ENCODE results near the gene HMGA1. TPM values are rescaled to one million over a fixed set of nuclear protein-coding genes. Genes with fewer than 3 reads are reported as not detected.

Gene HMGA1
- total RNA-seq, 6 donors from 2014 or later, result 19.9 to 91.5 (median 58.9) TPM

- WGBS, 2 donors, result 42% methylated on average over 7 of the region's 7 CpGs; no CpG with 5 or more reads in 1 of the 2 donors
- peak in 1 of 2 donors; percentile 16 for ATAC-seq (ENCODE audit: low FRiP score in 2 of 2)
These were observed 41.0 kb upstream of the HMGA1 start for GRCh38 chr6:34195726-34196115.

DNA sequence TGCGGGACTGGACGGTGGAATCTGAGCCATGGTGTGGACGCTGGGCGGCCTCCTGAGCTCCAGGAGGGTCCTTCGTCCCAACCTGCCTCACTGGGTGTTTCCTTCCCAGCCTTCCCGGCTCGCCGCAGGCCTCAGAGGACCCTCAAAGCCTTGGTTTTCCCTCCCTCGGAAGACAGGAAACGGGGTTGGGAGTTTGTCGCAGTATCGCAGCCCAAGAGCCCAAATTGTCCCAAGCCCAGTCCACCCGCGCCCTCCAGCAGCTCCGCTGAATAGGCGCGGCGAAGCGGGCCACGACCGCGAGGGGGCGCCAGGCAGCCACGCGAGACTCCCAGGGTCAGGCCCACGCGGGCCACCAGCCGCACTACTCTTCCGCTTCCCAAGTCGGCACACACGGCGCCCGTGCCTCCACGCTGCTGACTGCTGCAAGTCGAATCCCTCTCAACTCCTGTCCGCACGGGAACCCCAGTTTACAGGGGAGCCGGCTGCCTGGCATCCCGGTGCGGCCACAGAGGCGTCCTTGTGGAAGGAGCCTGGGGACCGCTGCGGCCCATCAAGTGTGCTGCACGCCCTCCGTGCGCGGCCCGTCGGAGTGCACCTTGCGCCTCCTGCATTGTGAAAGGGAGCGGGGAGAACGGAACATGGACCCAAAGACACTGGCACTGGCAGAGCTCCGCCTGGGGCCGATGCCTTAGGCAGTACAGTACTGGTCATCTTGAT is 40.4 kb upstream of the HMGA1 start:
- Histone ChIP-seq H3K4me3 (peak overlapping the region; percentile 13 to 70 (median 46)), H3K9me3 (no peaks in the 10 kb centered on the region), H3K36me3 (no peaks in the 10 kb centered on the region), H3K4me1 (peaks cover 0 to 13% (median 7%) of the 10 kb centered on the region in 4 donors), H3K27ac (no peak overlapping the region), H3K27me3 (no peaks in the 10 kb centered on the region)
- TF ChIP-seq POLR2A (IDR thresholded peaks at IDR 0.05) (no peak), POLR2AphosphoS5 (IDR thresholded peaks at IDR 0.05) (peak in 1 of 2 donors; percentile 30)
- TF ChIP-seq, protein P1, sequence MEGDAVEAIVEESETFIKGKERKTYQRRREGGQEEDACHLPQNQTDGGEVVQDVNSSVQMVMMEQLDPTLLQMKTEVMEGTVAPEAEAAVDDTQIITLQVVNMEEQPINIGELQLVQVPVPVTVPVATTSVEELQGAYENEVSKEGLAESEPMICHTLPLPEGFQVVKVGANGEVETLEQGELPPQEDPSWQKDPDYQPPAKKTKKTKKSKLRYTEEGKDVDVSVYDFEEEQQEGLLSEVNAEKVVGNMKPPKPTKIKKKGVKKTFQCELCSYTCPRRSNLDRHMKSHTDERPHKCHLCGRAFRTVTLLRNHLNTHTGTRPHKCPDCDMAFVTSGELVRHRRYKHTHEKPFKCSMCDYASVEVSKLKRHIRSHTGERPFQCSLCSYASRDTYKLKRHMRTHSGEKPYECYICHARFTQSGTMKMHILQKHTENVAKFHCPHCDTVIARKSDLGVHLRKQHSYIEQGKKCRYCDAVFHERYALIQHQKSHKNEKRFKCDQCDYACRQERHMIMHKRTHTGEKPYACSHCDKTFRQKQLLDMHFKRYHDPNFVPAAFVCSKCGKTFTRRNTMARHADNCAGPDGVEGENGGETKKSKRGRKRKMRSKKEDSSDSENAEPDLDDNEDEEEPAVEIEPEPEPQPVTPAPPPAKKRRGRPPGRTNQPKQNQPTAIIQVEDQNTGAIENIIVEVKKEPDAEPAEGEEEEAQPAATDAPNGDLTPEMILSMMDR (IDR thresholded peaks at IDR 0.05), result peak; percentile 96 to 99 (median 98)
- peak; percentile 95 to 99 for ATAC-seq (ENCODE audit: low FRiP score in 2 of 2)
- DNase-seq, result peak; percentile 91 to 99
- WGBS, 2 donors, result 6 to 12% methylated on average over 17 to 53 of the region's 54 CpGs

More at GRCh38 chr6:34195726-34196115, 41.0 kb upstream of the HMGA1 start:
- H3K27ac ChIP-seq, result no peak overlapping the region
- H3K4me3 ChIP-seq, result peak overlapping the region in 2 of 4 donors; percentile 53 to 70
- no peak for DNase-seq
- no peaks in the 10 kb centered on the region for H3K36me3 ChIP-seq
- H3K27me3 ChIP-seq, result no peaks in the 10 kb centered on the region
- H3K9me3 ChIP-seq, result no peaks in the 10 kb centered on the region
- H3K4me1 ChIP-seq, result peaks cover 0 to 13% (median 7%) of the 10 kb centered on the region in 4 donors
- TF ChIP-seq, protein P1 (IDR thresholded peaks at IDR 0.05), result no peak
- TF ChIP-seq POLR2AphosphoS5 (IDR thresholded peaks at IDR 0.05) (no peak), EP300 (IDR thresholded peaks at IDR 0.05) (no peak), POLR2A (IDR thresholded peaks at IDR 0.05) (no peak)

GRCh38 chr6:34196833-34197195 is 39.9 kb upstream of the HMGA1 start:
- WGBS, 2 donors, result 80 to 85% methylated on average over 2 to 9 of the region's 10 CpGs
- H3K27me3 ChIP-seq, result no peaks in the 10 kb centered on the region
- TF ChIP-seq, protein P1 (IDR thresholded peaks at IDR 0.05), result no peak
- TF ChIP-seq POLR2AphosphoS5 (IDR thresholded peaks at IDR 0.05), result no peak
- no peak for TF ChIP-seq POLR2A (IDR thresholded peaks at IDR 0.05)
- no peak for TF ChIP-seq EP300 (IDR thresholded peaks at IDR 0.05)
- no peaks in the 10 kb centered on the region for H3K36me3 ChIP-seq
- peak in 1 of 2 donors; percentile 17 for ATAC-seq (ENCODE audit: low FRiP score in 2 of 2)
- H3K4me1 ChIP-seq, result peaks cover 0 to 13% (median 7%) of the 10 kb centered on the region in 4 donors
- H3K9me3 ChIP-seq, result no peaks in the 10 kb centered on the region
- H3K4me3 ChIP-seq, result peak overlapping the region in 3 of 4 donors; percentile 40 to 70 (median 53)
- H3K27ac ChIP-seq, result no peak overlapping the region
- DNase-seq, result no peak

DNA sequence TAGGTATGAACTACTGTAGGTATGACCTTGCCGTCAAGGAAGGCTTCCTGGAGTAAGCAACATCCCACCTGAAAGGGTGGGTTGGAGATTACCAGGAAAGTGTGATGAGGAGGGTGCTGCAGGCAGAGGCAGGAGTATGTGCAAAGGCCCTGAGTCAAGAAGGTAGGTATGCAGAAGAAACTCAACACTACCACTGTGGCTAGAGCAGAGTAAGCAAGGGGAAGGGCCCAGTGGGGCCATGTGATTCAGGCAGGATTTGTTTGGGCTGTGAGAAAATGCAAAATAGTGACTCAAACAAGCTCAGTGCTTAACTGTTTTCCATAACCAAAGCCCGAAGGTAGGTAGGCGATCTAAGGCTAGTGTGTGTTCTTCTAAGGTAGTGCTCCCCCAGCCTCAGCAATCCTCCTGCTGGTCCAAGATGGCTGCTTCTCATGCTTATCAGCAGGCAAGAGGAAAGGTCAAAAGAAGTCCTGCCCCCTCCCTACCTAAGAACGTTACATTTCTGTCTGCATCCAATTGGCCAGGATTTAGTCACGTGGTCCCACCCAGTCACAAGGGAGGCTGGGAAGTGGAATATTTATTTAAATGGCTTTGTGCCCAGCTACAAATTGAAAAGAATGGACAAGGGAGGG is 36.2 kb upstream of the HMGA1 start:
- no peak for TF ChIP-seq POLR2AphosphoS5 (IDR thresholded peaks at IDR 0.05)
- no peak for TF ChIP-seq EP300 (IDR thresholded peaks at IDR 0.05)
- TF ChIP-seq, protein P1 (IDR thresholded peaks at IDR 0.05), result no peak
- TF ChIP-seq POLR2A (IDR thresholded peaks at IDR 0.05), result no peak
- ATAC-seq (ENCODE audit: low FRiP score in 2 of 2) (no peak), DNase-seq (no peak)
- H3K36me3 ChIP-seq, result no peaks in the 10 kb centered on the region
- peaks cover 0 to 13% (median 7%) of the 10 kb centered on the region in 4 donors for H3K4me1 ChIP-seq
- no peaks in the 10 kb centered on the region for H3K27me3 ChIP-seq
- 43 to 69% methylated on average over 5 of the region's 5 CpGs for WGBS, 2 donors
- H3K9me3 ChIP-seq, result no peaks in the 10 kb centered on the region
- H3K27ac ChIP-seq, result no peak overlapping the region
- no peak overlapping the region for H3K4me3 ChIP-seq

Data from upper lobe of left lung (tissue), 6 donors.